HG03159 (cell line): ENCODE data around the gene UBE2A.

Experiments
- ATAC-seq: cut with Tn5 transposase; IDR thresholded peaks from one replicate; pipeline ENCODE4 v1.9.1; 2021; ENCODE audit warnings: mild to moderate bottlenecking, moderate library complexity; ENCODE audit not compliant: unreplicated experiment

UBE2A gene

GRCh38 chrX:119606280-119607017 is 32.1 kb downstream of the UBE2A start, which contains the start of gene NKRF:
Gene NKRF, minus strand, starts transcription at chrX:119606424.
- ATAC-seq: peak; percentile 60

- no peak for ATAC-seq
Measured at GRCh38 chrX:119607018-119607389, 32.6 kb downstream of the UBE2A start.

- ATAC-seq: no peak
Measured at GRCh38 chrX:119614776-119615175, 40.4 kb downstream of the UBE2A start.

GRCh38 chrX:119617517-119618164 is 43.3 kb downstream of the UBE2A start:
- peak; percentile 71 for ATAC-seq

GRCh38 chrX:119618439-119618838 is 44.1 kb downstream of the UBE2A start:
- ATAC-seq: no peak

- no peak for ATAC-seq
Measured at GRCh38 chrX:119622356-119623232, 48.2 kb downstream of the UBE2A start.

GRCh38 chrX:119624417-119624816 is 50.1 kb downstream of the UBE2A start:
- no peak for ATAC-seq

GRCh38 chrX:119624951-119625668 is 50.7 kb downstream of the UBE2A start:
- no peak for ATAC-seq

- ATAC-seq: no peak
Measured at GRCh38 chrX:119625843-119626242, 51.5 kb downstream of the UBE2A start.
